Measurements from ENCODE around the gene SPDYA.

DNA sequence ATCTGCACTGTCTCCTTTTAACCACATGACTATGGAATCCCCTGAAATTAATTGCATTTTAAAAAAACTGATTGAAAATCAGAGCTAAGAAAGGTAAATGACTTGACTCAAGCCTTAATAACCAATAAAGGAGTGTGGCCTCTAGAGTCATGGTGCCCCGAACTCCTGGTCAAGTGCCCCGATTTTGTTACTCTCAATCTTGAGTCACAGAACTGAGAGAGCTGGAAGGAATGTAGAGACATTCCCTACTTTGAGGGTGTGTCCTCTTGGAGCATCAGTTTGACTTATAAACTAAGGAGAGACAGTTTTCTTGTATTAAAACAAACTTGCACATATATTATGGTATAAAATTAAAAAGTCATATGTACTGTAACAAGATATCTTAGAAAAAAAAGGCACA lies 86.3 kb downstream of the SPDYA start:
- TF ChIP-seq, protein P1, sequence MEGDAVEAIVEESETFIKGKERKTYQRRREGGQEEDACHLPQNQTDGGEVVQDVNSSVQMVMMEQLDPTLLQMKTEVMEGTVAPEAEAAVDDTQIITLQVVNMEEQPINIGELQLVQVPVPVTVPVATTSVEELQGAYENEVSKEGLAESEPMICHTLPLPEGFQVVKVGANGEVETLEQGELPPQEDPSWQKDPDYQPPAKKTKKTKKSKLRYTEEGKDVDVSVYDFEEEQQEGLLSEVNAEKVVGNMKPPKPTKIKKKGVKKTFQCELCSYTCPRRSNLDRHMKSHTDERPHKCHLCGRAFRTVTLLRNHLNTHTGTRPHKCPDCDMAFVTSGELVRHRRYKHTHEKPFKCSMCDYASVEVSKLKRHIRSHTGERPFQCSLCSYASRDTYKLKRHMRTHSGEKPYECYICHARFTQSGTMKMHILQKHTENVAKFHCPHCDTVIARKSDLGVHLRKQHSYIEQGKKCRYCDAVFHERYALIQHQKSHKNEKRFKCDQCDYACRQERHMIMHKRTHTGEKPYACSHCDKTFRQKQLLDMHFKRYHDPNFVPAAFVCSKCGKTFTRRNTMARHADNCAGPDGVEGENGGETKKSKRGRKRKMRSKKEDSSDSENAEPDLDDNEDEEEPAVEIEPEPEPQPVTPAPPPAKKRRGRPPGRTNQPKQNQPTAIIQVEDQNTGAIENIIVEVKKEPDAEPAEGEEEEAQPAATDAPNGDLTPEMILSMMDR (IDR thresholded peaks at IDR 0.05): no peak
- no peak for TF ChIP-seq POLR2A (IDR thresholded peaks at IDR 0.05)
